Esophagus squamous epithelium (tissue), 5 donors: ENCODE results near the gene PARD3B. TPM values are rescaled to one million over a fixed set of nuclear protein-coding genes. Genes with fewer than 3 reads are reported as not detected.

Source experiments
- DNase-seq: peaks from one replicate; lab custom pipeline; 2025; lab: John Stamatoyannopoulos, UW
- H3K27ac ChIP-seq, 4 donors: fragments of 200-600 bp; sonication (generic); one replicate each; pipeline ENCODE4 v1.5.1; 2016 to 2019; ENCODE audit warnings: mild to moderate bottlenecking in 1 of 4
- H3K27me3 ChIP-seq, 4 donors: fragments of 200-600 bp; sonication (generic); 1 replicate in 3 of 4; 2 replicates in 1 of 4; pipeline versions ENCODE4 v1.5.1 to v1.6.0; 2017 to 2021; ENCODE audit warnings: antibody characterized with exemption in 1 of 4
- H3K36me3 ChIP-seq, 3 donors: fragments of 200-600 bp; sonication (generic); one replicate each; pipeline ENCODE4 v1.5.1; 2016 to 2019
- H3K4me1 ChIP-seq, 3 donors: fragments of 200-600 bp; sonication (generic); one replicate each; pipeline ENCODE4 v1.5.1; 2017 to 2019
- H3K4me3 ChIP-seq, 4 donors: fragments of 200-600 bp; sonication (generic); 1 replicate in 3 of 4; 2 replicates in 1 of 4; pipeline ENCODE4 v1.5.1; 2016 to 2019; ENCODE audit warnings: mild to moderate bottlenecking in 2 of 4, moderate library complexity in 1 of 4
- H3K9me3 ChIP-seq, 3 donors: fragments of 200-600 bp; sonication (generic); one replicate each; pipeline ENCODE4 v1.5.1; 2016 to 2019
- POLR2A ChIP-seq, 4 donors: fragments of 450-650 bp; IDR thresholded peaks; one replicate each; pipeline ENCODE4 v1.6.1; 2017; ENCODE audit warnings: antibody characterized with exemption in 4 of 4, mild to moderate bottlenecking in 4 of 4, moderate library complexity in 3 of 4
- WGBS, 2 donors: methylation state at CpG; one replicate each; pipeline ENCODE4 v1.1.5; 2018; 5-methylcytosine and 5-hydroxymethylcytosine counted together
- intact Hi-C: fragments of 100-400 bp; cut with DNase I; formaldehyde crosslinking; loops from one replicate; pipeline ENCODE4 v1.15.0; 2022
- total RNA-seq, 4 donors: library from RNA; depleted of rRNA; stranded (reverse); fragments of >200 nt; gene quantifications; one replicate each; pipeline ENCODE4 v1.1.0, GENCODE V29; 2016
- TF ChIP-seq, protein P1 (sequence below), 6 experiments: fragments of 450-650 bp in 4 of 6; fragments of 200-600 bp in 2 of 6; sonication (generic) in 2 of 6; IDR thresholded peaks; one replicate each; pipeline ENCODE4 v1.5.1; 2016 to 2019; ENCODE audit warnings: antibody characterized with exemption in 6 of 6, mild to moderate bottlenecking in 4 of 6, moderate library complexity in 4 of 6
- donor health status: DM: yes; HTN: yes; CAD: no.

PARD3B gene
- total RNA-seq, 4 donors from 2014 or later = 2.4 to 15.8 (median 4.3) TPM

DNA sequence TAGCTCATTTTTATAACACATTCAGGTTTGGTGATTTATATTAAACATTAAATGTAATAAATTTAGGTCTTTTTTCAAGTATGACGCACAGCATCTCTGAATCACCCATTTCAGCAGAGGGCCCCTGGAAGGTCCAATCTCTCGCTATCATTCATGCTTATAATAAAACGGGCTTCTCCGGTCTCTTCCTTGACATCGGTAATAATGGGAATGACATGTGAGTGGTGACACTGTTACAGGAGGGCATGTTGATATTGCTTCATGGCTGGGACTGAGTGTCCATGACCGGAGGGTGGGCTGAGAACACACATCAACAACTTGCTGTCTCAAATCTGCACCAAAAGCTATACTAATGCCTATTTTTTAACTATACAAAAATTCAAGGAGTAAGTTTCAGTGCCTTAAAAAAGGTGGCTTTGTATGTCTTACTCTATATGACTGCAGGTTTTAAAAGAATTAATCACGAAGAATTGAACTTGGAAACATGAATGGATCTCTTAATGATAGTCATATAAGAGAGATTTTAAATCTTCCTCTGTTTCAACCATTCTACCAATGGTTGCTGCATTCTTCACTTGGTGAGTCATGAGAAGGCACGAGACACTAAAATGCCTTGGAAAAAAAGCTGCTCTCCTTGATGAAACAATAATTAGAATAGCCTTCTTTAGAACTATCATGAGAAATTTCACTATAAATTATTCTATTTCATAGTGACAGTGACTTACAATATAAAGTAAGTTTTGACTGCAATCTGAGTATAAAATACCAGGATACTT lies 1035.1 kb downstream of the PARD3B start:
- H3K27me3 ChIP-seq = no peaks in the 10 kb centered on the region
- no peak overlapping the region for H3K4me3 ChIP-seq
- H3K9me3 ChIP-seq = peaks cover 0 to 4% (median 0%) of the 10 kb centered on the region in 3 donors
- H3K4me1 ChIP-seq = no peaks in the 10 kb centered on the region
- intact Hi-C loops = no loop called here
- TF ChIP-seq POLR2A (IDR thresholded peaks at IDR 0.05) = no peak
- TF ChIP-seq, protein P1, sequence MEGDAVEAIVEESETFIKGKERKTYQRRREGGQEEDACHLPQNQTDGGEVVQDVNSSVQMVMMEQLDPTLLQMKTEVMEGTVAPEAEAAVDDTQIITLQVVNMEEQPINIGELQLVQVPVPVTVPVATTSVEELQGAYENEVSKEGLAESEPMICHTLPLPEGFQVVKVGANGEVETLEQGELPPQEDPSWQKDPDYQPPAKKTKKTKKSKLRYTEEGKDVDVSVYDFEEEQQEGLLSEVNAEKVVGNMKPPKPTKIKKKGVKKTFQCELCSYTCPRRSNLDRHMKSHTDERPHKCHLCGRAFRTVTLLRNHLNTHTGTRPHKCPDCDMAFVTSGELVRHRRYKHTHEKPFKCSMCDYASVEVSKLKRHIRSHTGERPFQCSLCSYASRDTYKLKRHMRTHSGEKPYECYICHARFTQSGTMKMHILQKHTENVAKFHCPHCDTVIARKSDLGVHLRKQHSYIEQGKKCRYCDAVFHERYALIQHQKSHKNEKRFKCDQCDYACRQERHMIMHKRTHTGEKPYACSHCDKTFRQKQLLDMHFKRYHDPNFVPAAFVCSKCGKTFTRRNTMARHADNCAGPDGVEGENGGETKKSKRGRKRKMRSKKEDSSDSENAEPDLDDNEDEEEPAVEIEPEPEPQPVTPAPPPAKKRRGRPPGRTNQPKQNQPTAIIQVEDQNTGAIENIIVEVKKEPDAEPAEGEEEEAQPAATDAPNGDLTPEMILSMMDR (IDR thresholded peaks at IDR 0.05) = no peak
- no peaks in the 10 kb centered on the region for H3K36me3 ChIP-seq
- no peak overlapping the region for H3K27ac ChIP-seq
- no peak for DNase-seq
- WGBS, 2 donors = 78 to 81% methylated on average over 8 of the region's 8 CpGs

DNA sequence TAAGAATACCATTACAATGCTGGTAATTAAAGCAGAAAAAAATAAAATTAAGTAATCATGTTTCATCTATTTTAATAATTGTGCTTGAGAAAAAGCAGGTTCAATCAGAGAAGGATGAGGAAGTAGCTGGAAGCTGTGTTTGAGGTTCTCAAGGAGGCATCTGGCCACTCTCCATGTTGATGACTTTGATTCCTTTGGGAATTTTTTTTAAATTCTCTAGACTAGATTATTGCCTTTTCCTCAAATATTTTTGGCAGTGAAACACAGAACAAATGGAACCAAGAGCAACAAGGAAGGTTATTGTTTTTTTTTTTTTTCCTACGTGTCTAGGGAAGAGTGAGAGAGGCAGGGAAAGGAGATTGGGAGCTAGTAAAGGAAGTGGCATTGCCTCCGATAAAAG lies 1037.1 kb downstream of the PARD3B start:
- intact Hi-C loops = no loop called here
- no peaks in the 10 kb centered on the region for H3K9me3 ChIP-seq
- no peaks in the 10 kb centered on the region for H3K36me3 ChIP-seq
- H3K4me1 ChIP-seq = no peaks in the 10 kb centered on the region
- 71 to 85% methylated on average over 2 of the region's 2 CpGs for whole genome bisulfite sequencing, 2 donors
- TF ChIP-seq, protein P1 (IDR thresholded peaks at IDR 0.05) = no peak
- TF ChIP-seq POLR2A (IDR thresholded peaks at IDR 0.05) = no peak
- DNase-seq = no peak
- no peak overlapping the region for H3K27ac ChIP-seq
- H3K27me3 ChIP-seq = no peaks in the 10 kb centered on the region
- no peak overlapping the region for H3K4me3 ChIP-seq

DNA sequence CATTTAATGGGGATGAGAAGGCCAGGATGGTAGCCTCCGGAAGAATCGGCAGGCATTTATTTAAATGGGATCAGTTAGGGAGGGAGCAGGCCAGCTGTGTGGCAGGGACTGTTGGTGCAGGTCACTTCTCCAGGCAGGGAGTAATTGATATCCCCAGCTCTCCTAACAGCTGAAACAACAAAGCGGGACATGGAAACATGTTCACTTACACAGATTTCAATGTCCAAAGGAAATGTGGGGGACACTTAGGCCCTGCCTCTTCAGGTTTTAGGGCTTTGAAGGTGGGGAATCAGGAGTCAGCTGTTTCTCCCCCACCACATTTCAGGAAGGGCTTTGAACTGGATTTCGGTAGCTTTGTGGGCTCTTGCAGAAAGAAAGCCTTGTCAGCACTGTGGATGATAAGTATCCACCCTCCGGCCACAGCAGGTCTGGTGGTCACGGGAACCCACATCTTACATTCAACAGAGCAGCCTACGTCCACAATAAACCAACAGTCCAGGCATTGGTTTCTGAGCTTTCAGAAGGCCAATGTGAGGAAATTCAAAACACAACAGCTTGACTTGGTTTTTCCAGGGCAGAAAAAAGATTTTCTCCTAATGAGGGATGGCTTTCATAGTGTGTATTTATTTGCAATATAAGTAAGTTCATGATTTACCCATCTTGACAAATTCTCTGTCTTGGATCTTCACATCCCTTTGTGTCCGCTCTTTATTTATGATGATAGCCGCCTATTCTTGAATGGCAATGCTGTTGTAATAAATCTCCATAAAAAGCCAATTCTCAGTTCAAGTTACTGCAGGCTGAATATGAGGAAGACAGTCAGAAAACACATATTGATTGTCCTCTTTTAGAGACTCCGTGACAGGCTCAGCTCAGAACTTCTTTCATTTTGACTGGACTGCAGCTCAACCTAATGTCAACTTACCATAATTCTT lies 1040.4 kb downstream of the PARD3B start:
- Histone ChIP-seq H3K4me3 (no peak overlapping the region), H3K4me1 (no peaks in the 10 kb centered on the region), H3K36me3 (no peaks in the 10 kb centered on the region), H3K27ac (no peak overlapping the region), H3K9me3 (no peaks in the 10 kb centered on the region), H3K27me3 (no peaks in the 10 kb centered on the region)
- WGBS, 2 donors = 71 to 74% methylated on average over 9 to 10 of the region's 10 CpGs
- intact Hi-C loops = no loop called here
- DNase-seq = no peak
- no peak for TF ChIP-seq POLR2A (IDR thresholded peaks at IDR 0.05)
- TF ChIP-seq, protein P1 (IDR thresholded peaks at IDR 0.05) = no peak

DNA sequence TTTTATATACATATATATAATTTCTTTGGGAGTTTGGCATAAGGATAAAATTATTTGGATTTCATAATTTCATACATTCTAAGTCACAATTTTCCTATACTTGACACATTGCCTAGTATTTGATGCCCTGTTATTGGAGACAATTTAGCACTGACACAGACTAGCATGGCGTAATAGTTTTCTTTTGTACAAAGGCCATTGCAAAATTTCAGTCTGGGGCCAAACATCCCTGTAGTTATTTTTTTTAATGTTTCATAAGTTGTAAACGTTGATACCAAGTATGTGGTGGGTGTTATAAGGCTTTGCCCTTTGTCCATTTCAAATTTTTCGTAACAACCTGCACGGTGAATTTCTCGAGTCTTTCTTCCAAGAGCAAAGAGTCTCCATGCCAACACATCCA lies 1041.4 kb downstream of the PARD3B start:
- no peak overlapping the region for H3K27ac ChIP-seq

More for the DNA sequence above, 1041.4 kb downstream of the PARD3B start:
- intact Hi-C loops = no loop called here
- H3K9me3 ChIP-seq = no peaks in the 10 kb centered on the region
- no peak overlapping the region for H3K4me3 ChIP-seq
- no peaks in the 10 kb centered on the region for H3K4me1 ChIP-seq
- TF ChIP-seq, protein P1 (IDR thresholded peaks at IDR 0.05) = no peak
- TF ChIP-seq POLR2A (IDR thresholded peaks at IDR 0.05) = no peak
- H3K27me3 ChIP-seq = no peaks in the 10 kb centered on the region
- no peak for DNase-seq
- no peaks in the 10 kb centered on the region for H3K36me3 ChIP-seq
- WGBS, 2 donors = 76 to 85% methylated on average over 5 of the region's 5 CpGs
